HepG2 (cell line): ENCODE results near the gene CA9. TPM values are rescaled to one million over a fixed set of nuclear protein-coding genes. Genes with fewer than 3 reads are reported as not detected.

ENCODE experiments used
- ARNT2 ChIP-seq: sonication (generic); formaldehyde crosslinking; IDR thresholded peaks from 2 replicates; pipeline ENCODE4 v1.8.0; 2022; ENCODE audit warnings: mild to moderate bottlenecking, low read depth, missing genetic modification reagents, moderate library complexity
- ELK4 ChIP-seq: sonication (generic); formaldehyde crosslinking; IDR thresholded peaks from 2 replicates; pipeline ENCODE4 v1.9.0; 2021; ENCODE audit warnings: missing genetic modification reagents, borderline replicate concordance
- FLYWCH1 ChIP-seq: sonication (generic); formaldehyde crosslinking; IDR thresholded peaks from 2 replicates; pipeline ENCODE4 v1.8.1; 2023; ENCODE audit warnings: mild to moderate bottlenecking, missing genetic modification reagents
- HES4 ChIP-seq: sonication (generic); formaldehyde crosslinking; IDR thresholded peaks from 2 replicates; pipeline ENCODE4 v1.9.0; 2021; ENCODE audit warnings: mild to moderate bottlenecking, missing genetic modification reagents, borderline replicate concordance
- HOMEZ ChIP-seq: IDR thresholded peaks from 2 replicates; pipeline ENCODE4 v1.6.1; 2016; ENCODE audit warnings: low read depth
- JDP2 ChIP-seq: sonication (generic); formaldehyde crosslinking; IDR thresholded peaks from 2 replicates; pipeline ENCODE4 v1.8.1; 2022; ENCODE audit warnings: missing genetic modification reagents, borderline replicate concordance
- NCOA1 ChIP-seq: sonication (generic); formaldehyde crosslinking; IDR thresholded peaks from 2 replicates; pipeline ENCODE4 v1.9.0; 2021; ENCODE audit warnings: missing genetic modification reagents
- NFKB2 ChIP-seq: sonication (generic); formaldehyde crosslinking; IDR thresholded peaks from 2 replicates; pipeline ENCODE4 v1.4.0; 2020; ENCODE audit warnings: missing genetic modification reagents, borderline replicate concordance
- NFYB ChIP-seq: sonication (generic); formaldehyde crosslinking; IDR thresholded peaks from 2 replicates; pipeline ENCODE4 v1.4.0; 2020; ENCODE audit warnings: missing genetic modification reagents
- ONECUT2 ChIP-seq: sonication (generic); formaldehyde crosslinking; IDR thresholded peaks from 2 replicates; pipeline ENCODE4 v1.4.0; 2020; ENCODE audit warnings: missing genetic modification reagents
- PAWR ChIP-seq: sonication (generic); formaldehyde crosslinking; IDR thresholded peaks from 2 replicates; pipeline ENCODE4 v1.4.0; 2020; ENCODE audit warnings: missing genetic modification reagents, mild to moderate bottlenecking, borderline replicate concordance
- RARA ChIP-seq: IDR thresholded peaks from 2 replicates; pipeline ENCODE4 v1.6.1; 2016; ENCODE audit warnings: missing genetic modification reagents, missing compliant biosample characterization
- SMARCE1 ChIP-seq: fragments of 450-650 bp; IDR thresholded peaks from 2 replicates; pipeline ENCODE4 v1.6.1; 2017; ENCODE audit warnings: borderline replicate concordance
- TBL1XR1 ChIP-seq: fragments of 150-350 bp; IDR thresholded peaks from 2 replicates; pipeline ENCODE4 v1.6.1; 2014; ENCODE audit warnings: borderline replicate concordance, low read length; ENCODE audit not compliant: partially characterized antibody
- ZFP36L2 ChIP-seq: sonication (generic); formaldehyde crosslinking; IDR thresholded peaks from 2 replicates; pipeline ENCODE4 v1.4.0; 2020; ENCODE audit warnings: missing genetic modification reagents
- ZNF180 ChIP-seq: sonication (generic); formaldehyde crosslinking; IDR thresholded peaks from 2 replicates; pipeline ENCODE4 v1.4.0; 2020; ENCODE audit warnings: low read depth, missing genetic modification reagents, borderline replicate concordance
- ZNF20 ChIP-seq: sonication (generic); formaldehyde crosslinking; IDR thresholded peaks from 2 replicates; pipeline ENCODE4 v1.4.0; 2020; ENCODE audit warnings: mild to moderate bottlenecking, moderate library complexity, missing genetic modification reagents
- ZNF230 ChIP-seq: sonication (generic); formaldehyde crosslinking; IDR thresholded peaks from 2 replicates; pipeline ENCODE4 v1.4.0; 2020; ENCODE audit warnings: mild to moderate bottlenecking, missing genetic modification reagents
- ZNF652 ChIP-seq: IDR thresholded peaks from 2 replicates; pipeline ENCODE4 v1.6.1; 2016; ENCODE audit warnings: low read depth, borderline replicate concordance
- ZNF761 ChIP-seq: sonication (generic); formaldehyde crosslinking; conservative IDR thresholded peaks from 2 replicates; pipeline ENCODE4 v1.4.0; 2020; ENCODE audit warnings: mild to moderate bottlenecking, missing genetic modification reagents
- ZNF773 ChIP-seq: sonication (generic); formaldehyde crosslinking; IDR thresholded peaks from 2 replicates; pipeline ENCODE4 v1.4.0; 2020; ENCODE audit warnings: missing genetic modification reagents, borderline replicate concordance
- polyA plus RNA-seq, 8 experiments: library from polyadenylated mRNA; depleted of rRNA in 3 of 8; stranded (reverse) in 7 of 8; unstranded in 1 of 8; fragments of >200 nt; fragmentation: Illumina TruSeq in 4 of 8; extraction: Trizol in 4 of 8; gene quantifications; 2 replicates each; pipeline versions ENCODE4 v1.2.1 to v1.2.3, GENCODE V29; 2011 to 2016; ENCODE audit warnings: low read depth in 4 of 8, missing spikeins in 1 of 8, mixed read lengths in 1 of 8; ENCODE audit not compliant: insufficient read depth in 1 of 8
- total RNA-seq, 5 experiments: library from RNA; depleted of rRNA; stranded (reverse); fragments of >200 nt; fragmentation: Illumina TruSeq; extraction: Trizol; gene quantifications; 2 replicates each; pipeline ENCODE4 v1.2.3, GENCODE V29; 2016; ENCODE audit warnings: low read depth in 1 of 5
- TF ChIP-seq, protein P1 (sequence below): sonication (generic); formaldehyde crosslinking; IDR thresholded peaks from 2 replicates; pipeline ENCODE4 v1.4.0; 2020; ENCODE audit warnings: mild to moderate bottlenecking, missing genetic modification reagents, borderline replicate concordance

CA9 gene
- total and polyA plus RNA-seq, 2 of the 13 experiments (the other 11 are each of a cell fraction or from before 2014, with no cell fraction given) = 0.13 to 152 TPM

GRCh38 chr9:35664531-35665470 lies 8.9 kb upstream of the CA9 start, which contains the start of gene ARHGEF39 (continued):
- TF ChIP-seq PAWR (CRISPR knock-in tag) = peak; percentile 51; the same call in 1 of the 2 replicates
- TF ChIP-seq JDP2 (CRISPR knock-in tag) = peak; percentile 73; the same call in 1 of the 2 replicates
- TF ChIP-seq ARNT2 (CRISPR knock-in tag) = peak; percentile 99
- 0 out of 2 replicates have a peak, but pooled peaks have one; percentile 48 for TF ChIP-seq FLYWCH1 (CRISPR knock-in tag)
- peak; percentile 19 for TF ChIP-seq NFYB (CRISPR knock-in tag)
- peak; percentile 22; the same call in 1 of the 2 replicates for TF ChIP-seq RARA (CRISPR knock-in tag)
- TF ChIP-seq ZNF761 = peak; percentile 74; the same call in 1 of the 2 replicates
- TF ChIP-seq ZNF773 (CRISPR knock-in tag) = no peak
- TF ChIP-seq ZNF180 (CRISPR knock-in tag) = no peak
- peak; percentile 74; the same call in 1 of the 2 replicates for TF ChIP-seq NCOA1
- TF ChIP-seq, protein P1, sequence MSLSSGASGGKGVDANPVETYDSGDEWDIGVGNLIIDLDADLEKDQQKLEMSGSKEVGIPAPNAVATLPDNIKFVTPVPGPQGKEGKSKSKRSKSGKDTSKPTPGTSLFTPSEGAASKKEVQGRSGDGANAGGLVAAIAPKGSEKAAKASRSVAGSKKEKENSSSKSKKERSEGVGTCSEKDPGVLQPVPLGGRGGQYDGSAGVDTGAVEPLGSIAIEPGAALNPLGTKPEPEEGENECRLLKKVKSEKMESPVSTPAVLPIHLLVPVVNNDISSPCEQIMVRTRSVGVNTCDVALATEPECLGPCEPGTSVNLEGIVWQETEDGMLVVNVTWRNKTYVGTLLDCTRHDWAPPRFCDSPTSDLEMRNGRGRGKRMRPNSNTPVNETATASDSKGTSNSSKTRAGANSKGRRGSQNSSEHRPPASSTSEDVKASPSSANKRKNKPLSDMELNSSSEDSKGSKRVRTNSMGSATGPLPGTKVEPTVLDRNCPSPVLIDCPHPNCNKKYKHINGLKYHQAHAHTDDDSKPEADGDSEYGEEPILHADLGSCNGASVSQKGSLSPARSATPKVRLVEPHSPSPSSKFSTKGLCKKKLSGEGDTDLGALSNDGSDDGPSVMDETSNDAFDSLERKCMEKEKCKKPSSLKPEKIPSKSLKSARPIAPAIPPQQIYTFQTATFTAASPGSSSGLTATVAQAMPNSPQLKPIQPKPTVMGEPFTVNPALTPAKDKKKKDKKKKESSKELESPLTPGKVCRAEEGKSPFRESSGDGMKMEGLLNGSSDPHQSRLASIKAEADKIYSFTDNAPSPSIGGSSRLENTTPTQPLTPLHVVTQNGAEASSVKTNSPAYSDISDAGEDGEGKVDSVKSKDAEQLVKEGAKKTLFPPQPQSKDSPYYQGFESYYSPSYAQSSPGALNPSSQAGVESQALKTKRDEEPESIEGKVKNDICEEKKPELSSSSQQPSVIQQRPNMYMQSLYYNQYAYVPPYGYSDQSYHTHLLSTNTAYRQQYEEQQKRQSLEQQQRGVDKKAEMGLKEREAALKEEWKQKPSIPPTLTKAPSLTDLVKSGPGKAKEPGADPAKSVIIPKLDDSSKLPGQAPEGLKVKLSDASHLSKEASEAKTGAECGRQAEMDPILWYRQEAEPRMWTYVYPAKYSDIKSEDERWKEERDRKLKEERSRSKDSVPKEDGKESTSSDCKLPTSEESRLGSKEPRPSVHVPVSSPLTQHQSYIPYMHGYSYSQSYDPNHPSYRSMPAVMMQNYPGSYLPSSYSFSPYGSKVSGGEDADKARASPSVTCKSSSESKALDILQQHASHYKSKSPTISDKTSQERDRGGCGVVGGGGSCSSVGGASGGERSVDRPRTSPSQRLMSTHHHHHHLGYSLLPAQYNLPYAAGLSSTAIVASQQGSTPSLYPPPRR (CRISPR knock-in tag) = 0 out of 2 replicates have a peak, but pooled peaks have one; percentile 37
- TF ChIP-seq ZNF652 (CRISPR knock-in tag) = no peak
- peak; percentile 49; the same call in 1 of the 2 replicates for TF ChIP-seq HES4
- no peak for TF ChIP-seq ELK4 (CRISPR knock-in tag)
- TF ChIP-seq NFKB2 (CRISPR knock-in tag) = peak; percentile 94
- TF ChIP-seq HOMEZ = peak; percentile 32; the same call in 1 of the 2 replicates
- TF ChIP-seq ZNF230 (CRISPR knock-in tag) = no peak
- TF ChIP-seq ZNF20 (CRISPR knock-in tag) = no peak
- TF ChIP-seq ONECUT2 (CRISPR knock-in tag) = peak; percentile 46; the same call in 1 of the 2 replicates
- no peak for TF ChIP-seq SMARCE1
- TF ChIP-seq ZFP36L2 (CRISPR knock-in tag) = no peak
- no peak for TF ChIP-seq TBL1XR1
